ENCODE measurements around the gene ZNF669. TPM values are rescaled to one million over a fixed set of nuclear protein-coding genes. Genes with fewer than 3 reads are reported as not detected.
A peak's percentile ranks its signal among the peaks of the same experiment; 100 is the strongest.

The ZNF669 gene
- total RNA-seq, 1 experiment from 2014 or later = 7.2 TPM

DNA sequence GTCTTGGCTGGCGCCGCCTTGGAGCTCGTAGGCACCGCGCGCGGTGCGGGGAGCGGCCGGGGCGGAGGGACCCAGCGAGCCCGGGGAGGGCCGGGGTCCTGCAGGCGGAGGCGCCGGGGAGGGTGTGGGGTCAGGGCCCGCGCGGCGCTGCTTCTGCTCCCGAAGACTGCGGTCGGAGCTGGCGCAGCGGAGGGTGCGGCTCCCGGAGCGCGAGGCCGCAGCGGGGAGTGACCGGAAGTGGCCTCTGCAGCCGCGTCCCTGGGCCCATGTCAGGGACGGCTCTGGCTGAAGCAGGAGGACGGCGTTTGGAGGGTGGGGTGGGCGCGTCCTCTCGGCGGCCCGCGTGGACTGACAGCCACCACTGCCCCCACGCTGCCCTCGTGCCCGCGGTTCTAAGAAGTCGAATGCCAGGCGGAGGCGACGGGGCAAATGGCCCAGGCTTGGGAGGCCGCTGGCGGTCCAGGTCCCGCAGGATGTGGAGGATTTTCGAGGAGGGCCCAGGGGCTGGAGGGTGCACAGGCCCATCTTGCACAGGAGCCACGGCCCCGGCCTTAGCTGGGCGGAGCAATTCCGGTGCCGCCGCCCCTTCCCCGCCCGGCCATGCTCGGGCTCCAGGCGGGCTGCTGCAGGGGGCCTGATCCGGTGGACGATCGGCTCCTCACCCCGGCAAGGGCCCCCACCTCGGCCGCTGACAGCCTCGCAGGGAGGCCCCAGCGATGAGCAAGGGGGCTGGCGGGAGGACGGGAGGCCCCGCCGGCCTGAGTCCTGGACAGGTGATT, 7.7 kb upstream of the ZNF669 start:
- ATAC-seq = peak; percentile 75
- BruUV-seq (replicated peaks) = no TSS peak

DNA sequence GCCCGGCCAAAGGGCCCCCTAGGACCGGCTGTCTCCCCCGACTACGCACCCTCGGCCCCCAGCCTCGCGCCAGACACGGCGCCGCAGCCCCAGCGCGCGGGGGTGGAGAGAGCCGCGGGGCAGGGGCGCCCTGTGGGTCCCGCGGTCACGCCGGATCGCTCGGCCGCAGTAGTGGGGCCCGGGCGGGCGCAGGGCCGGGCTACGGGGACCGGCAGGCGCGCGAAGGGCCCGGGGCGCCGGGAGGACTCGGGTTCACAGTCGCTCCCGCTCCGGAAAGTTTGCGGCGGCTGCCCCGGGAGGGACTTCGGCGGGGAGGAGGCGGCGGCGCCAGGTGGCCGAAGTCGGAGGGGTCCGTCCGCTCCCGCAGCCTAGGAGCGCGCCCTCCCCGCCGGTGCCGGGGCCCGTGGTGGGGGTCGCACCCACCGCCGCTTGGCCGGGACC, 7.1 kb upstream of the ZNF669 start:
- no peak for TF ChIP-seq CEBPB (IDR thresholded peaks at IDR 0.05; ENCODE audit: low read depth)
- TF ChIP-seq POLR2A (IDR thresholded peaks at IDR 0.05; ENCODE audit: borderline replicate concordance, extremely low read depth, insufficient read depth, insufficient read length) = no peak
- no peak for TF ChIP-seq ZFX (IDR thresholded peaks at IDR 0.05)
- no peak for TF ChIP-seq SRF (IDR thresholded peaks at IDR 0.05; ENCODE audit: low read depth)
- TF ChIP-seq, protein P1, sequence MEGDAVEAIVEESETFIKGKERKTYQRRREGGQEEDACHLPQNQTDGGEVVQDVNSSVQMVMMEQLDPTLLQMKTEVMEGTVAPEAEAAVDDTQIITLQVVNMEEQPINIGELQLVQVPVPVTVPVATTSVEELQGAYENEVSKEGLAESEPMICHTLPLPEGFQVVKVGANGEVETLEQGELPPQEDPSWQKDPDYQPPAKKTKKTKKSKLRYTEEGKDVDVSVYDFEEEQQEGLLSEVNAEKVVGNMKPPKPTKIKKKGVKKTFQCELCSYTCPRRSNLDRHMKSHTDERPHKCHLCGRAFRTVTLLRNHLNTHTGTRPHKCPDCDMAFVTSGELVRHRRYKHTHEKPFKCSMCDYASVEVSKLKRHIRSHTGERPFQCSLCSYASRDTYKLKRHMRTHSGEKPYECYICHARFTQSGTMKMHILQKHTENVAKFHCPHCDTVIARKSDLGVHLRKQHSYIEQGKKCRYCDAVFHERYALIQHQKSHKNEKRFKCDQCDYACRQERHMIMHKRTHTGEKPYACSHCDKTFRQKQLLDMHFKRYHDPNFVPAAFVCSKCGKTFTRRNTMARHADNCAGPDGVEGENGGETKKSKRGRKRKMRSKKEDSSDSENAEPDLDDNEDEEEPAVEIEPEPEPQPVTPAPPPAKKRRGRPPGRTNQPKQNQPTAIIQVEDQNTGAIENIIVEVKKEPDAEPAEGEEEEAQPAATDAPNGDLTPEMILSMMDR (IDR thresholded peaks at IDR 0.05 in 2 of 3, conservative IDR thresholded peaks at IDR 0.05 in 1 of 3; ENCODE audit: borderline replicate concordance in 1 of 3, insufficient read depth in 1 of 3, low read depth in 2 of 3, low read length in 2 of 3) = no peak
- TF ChIP-seq SP1 (IDR thresholded peaks at IDR 0.05; ENCODE audit: low read depth) = no peak
- no peak for TF ChIP-seq ELF1 (IDR thresholded peaks at IDR 0.05; ENCODE audit: borderline replicate concordance, low read depth)
- H3K27ac ChIP-seq (ENCODE audit: low read depth, low read length) = no peak overlapping the region
- no peaks in the 10 kb centered on the region for H3K27me3 ChIP-seq (ENCODE audit: insufficient read depth, low read length)
- no peaks in the 10 kb centered on the region for H3K79me2 ChIP-seq (ENCODE audit: insufficient read depth, low read length)
- intact Hi-C loops (cut with micrococcal nuclease) = no loop called here
- H2AFZ ChIP-seq (ENCODE audit: low read depth, low read length, poor library complexity, severe bottlenecking) = no peak overlapping the region
- no peaks in the 10 kb centered on the region for H3K9me2 ChIP-seq (ENCODE audit: insufficient read depth)
- H4K20me1 ChIP-seq (ENCODE audit: insufficient read depth) = no peaks in the 10 kb centered on the region
- DNase-seq (ENCODE audit: low read depth, low spot score) (no peak), ATAC-seq (peak; percentile 19; the same call in 1 of the 2 replicates)
- H3K36me3 ChIP-seq (ENCODE audit: control insufficient read depth in 1 of 2, insufficient read depth in 2 of 2, low read length in 2 of 2) = no peaks in the 10 kb centered on the region
- BruUV-seq (replicated peaks) = no TSS peak
- POLR2A ChIA-PET = no interaction called here
- RAD21 ChIA-PET (ENCODE audit: low non-redundant PET in 1 of 2, low total read pairs in 2 of 2, uncharacterized antibody in 2 of 2, unreplicated experiment in 2 of 2) = no interaction called here
- H3K9ac ChIP-seq (ENCODE audit: low read length) = peak overlapping the region; percentile 35; the same call in 1 of the 2 replicates
- CTCF ChIA-PET = no interaction called here
- H3K9me3 ChIP-seq (ENCODE audit: control insufficient read depth in 1 of 2, insufficient read depth in 1 of 2, low read depth in 1 of 2, low read length in 2 of 2) = no peaks in the 10 kb centered on the region; a peak in 1 of 4 replicates
- H3K4me1 ChIP-seq (ENCODE audit: control insufficient read depth in 1 of 2, insufficient read depth in 2 of 2, low read length in 2 of 2) = peaks cover 0 to 15% of the 10 kb centered on the region in 2 experiments; a peak in 1 of 4 replicates
- peak overlapping the region; percentile 63 for H3K4me2 ChIP-seq (ENCODE audit: low read length)
- peak overlapping the region in 1 of 2 experiments; percentile 44; a peak in 1 of 4 replicates for H3K4me3 ChIP-seq (replicated peaks in 1 of 2; ENCODE audit: low read depth in 1 of 2, low read length in 2 of 2)

More for the DNA sequence above, 7.7 kb upstream of the ZNF669 start:
- Histone ChIP-seq H3K9me2 (ENCODE audit: insufficient read depth) (no peaks in the 10 kb centered on the region), H3K9me3 (ENCODE audit: control insufficient read depth in 1 of 2, insufficient read depth in 1 of 2, low read depth in 1 of 2, low read length in 2 of 2) (no peaks in the 10 kb centered on the region), H3K4me3 (replicated peaks in 1 of 2; ENCODE audit: low read depth in 1 of 2, low read length in 2 of 2) (peak overlapping the region; percentile 16 to 44; a peak in 3 of 4 replicates), H3K4me1 (ENCODE audit: control insufficient read depth in 1 of 2, insufficient read depth in 2 of 2, low read length in 2 of 2) (peaks cover 0 to 15% of the 10 kb centered on the region in 2 experiments; a peak in 1 of 4 replicates), H3K27ac (ENCODE audit: low read depth, low read length) (no peak overlapping the region), H2AFZ (ENCODE audit: low read depth, low read length, poor library complexity, severe bottlenecking) (no peak overlapping the region), H3K36me3 (ENCODE audit: control insufficient read depth in 1 of 2, insufficient read depth in 2 of 2, low read length in 2 of 2) (no peaks in the 10 kb centered on the region), H3K79me2 (ENCODE audit: insufficient read depth, low read length) (no peaks in the 10 kb centered on the region), H3K27me3 (ENCODE audit: insufficient read depth, low read length) (no peaks in the 10 kb centered on the region), H4K20me1 (ENCODE audit: insufficient read depth) (no peaks in the 10 kb centered on the region), H3K9ac (ENCODE audit: low read length) (peak overlapping the region; percentile 35; the same call in 1 of the 2 replicates), H3K4me2 (ENCODE audit: low read length) (peak overlapping the region; percentile 63)
- POLR2A ChIA-PET = no interaction called here
- DNase-seq (ENCODE audit: low read depth, low spot score) = no peak
- TF ChIP-seq ZNF274 (IDR thresholded peaks at IDR 0.05; ENCODE audit: low read depth, low read length) = no peak
- TF ChIP-seq, protein P2, sequence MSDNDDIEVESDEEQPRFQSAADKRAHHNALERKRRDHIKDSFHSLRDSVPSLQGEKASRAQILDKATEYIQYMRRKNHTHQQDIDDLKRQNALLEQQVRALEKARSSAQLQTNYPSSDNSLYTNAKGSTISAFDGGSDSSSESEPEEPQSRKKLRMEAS (IDR thresholded peaks at IDR 0.05) = peak; percentile 41; the same call in 1 of the 2 replicates
- CTCF ChIA-PET = no interaction called here
- RAD21 ChIA-PET (ENCODE audit: low non-redundant PET in 1 of 2, low total read pairs in 2 of 2, uncharacterized antibody in 2 of 2, unreplicated experiment in 2 of 2) = no interaction called here
- intact Hi-C loops (cut with micrococcal nuclease) = no loop called here

Data from HCT116 (cell line).